GM19328 (cell line): ENCODE data around the gene MBP.

Source experiments
- ATAC-seq: cut with Tn5 transposase; IDR thresholded peaks from one replicate; pipeline ENCODE4 v1.9.1; 2021; ENCODE audit warnings: mild to moderate bottlenecking, moderate library complexity; ENCODE audit not compliant: unreplicated experiment

Gene MBP

DNA sequence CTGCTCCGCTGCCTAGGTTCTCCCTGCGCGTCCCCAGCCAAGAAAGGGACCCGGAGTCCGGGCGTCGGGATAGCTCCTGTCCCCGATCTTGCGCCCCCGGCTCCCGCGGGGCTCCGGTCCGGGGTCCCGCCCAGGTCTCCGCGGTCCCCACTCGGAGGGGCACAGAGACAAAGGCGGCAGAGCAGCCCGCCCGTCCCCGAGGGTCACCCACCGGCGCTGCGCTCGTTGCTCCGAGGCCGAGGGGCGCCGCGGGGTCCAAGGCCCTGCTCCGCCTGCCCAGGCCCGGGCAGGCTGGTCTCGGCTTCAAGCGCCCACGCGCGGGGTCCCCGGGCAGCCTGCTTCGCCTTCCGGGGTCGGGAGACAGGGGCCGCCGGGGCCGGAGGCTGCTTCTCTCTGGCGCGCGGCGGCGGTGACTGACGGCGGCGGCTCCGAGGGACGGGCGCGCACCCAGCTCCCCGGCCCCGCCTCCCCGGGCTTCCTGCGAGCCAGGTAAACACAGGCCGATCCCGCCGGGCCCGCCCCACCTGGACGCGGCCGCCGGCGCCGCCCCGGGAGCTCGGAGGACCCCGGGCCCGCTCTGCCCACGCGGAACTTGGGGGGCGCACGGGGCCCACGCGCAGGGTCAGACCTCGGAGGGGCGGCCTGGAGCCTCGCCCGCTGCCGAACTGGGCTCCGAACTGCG, at the start of gene MBP:
Gene MBP, minus strand, starts transcription at position 415 of the 682 bp plus-strand sequence. CDS start 27,522 bp downstream, outside the sequence.
- peak; percentile 67 for ATAC-seq

DNA sequence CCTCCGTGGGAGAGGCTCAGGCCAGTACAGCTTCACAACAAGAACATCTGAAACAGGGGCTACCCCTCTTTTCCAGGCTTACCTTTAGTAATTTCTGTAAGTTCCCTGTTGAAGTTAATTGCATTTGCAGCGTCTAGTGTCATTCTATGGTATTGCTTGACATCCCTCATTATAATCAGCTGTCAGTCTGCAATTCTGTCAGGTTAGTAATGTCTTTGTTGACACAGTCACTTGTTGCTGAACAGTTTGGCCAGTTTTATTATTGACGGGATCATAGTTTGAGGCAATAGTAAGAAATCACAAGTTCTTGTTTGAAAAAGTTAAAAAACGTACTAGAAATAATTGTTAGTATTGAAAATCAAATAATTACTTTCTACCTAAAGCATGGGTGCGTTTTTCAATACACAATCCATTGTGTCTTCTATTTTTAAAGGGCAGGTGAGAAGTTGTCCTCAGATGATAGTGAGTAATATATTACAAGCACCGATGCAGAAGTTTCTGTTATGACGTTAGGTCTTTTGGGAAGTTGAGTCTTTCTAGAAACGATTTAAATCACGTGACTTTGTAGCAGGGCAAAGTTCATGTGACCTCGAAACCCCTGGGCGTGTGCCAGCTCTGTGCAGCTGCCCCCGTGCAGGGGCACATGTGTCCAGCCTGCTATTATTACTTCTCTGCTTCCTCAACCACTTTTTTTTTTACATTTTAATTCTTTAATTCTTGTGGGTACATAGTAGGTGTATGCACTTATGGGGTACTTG, 49.5 kb upstream of the MBP start:
- ATAC-seq = no peak

DNA sequence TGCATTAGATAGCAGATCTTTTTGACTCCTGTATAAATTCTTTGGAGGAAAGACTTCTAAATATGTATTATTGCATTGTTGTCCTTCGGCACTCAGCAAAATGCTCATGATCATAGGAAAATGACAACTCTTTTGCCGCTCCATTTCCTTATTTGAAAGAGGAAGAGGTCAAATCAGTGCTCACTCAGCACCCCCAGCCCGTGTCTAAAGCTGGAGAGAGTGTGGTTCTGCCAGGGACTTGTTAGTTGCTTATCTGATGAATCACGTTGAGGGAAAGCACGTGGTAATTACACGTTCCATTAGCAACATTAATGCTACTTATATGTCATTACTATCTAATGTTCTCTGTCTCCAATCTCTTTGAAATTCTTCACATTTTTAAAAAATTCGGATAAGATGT, 46.0 kb upstream of the MBP start:
- no peak for ATAC-seq

DNA sequence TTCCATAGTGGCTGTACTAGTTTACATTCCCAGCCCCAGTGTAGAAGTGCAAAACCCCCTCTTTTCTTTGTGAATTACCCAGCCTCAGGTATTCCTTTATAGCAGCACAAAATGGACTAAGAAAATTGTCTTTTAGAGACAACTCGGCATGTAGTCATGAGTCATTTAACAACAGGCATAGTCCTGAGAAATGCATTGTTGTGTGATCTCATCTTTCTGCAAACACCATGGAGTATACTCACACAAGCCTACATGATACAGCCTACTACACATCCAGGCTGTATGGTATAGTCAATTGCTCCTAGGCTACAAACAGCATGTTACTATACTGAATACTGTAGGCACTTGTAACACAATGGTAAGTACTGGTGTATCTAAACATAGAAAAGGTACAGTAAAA, 44.4 kb upstream of the MBP start:
- no peak for ATAC-seq

DNA sequence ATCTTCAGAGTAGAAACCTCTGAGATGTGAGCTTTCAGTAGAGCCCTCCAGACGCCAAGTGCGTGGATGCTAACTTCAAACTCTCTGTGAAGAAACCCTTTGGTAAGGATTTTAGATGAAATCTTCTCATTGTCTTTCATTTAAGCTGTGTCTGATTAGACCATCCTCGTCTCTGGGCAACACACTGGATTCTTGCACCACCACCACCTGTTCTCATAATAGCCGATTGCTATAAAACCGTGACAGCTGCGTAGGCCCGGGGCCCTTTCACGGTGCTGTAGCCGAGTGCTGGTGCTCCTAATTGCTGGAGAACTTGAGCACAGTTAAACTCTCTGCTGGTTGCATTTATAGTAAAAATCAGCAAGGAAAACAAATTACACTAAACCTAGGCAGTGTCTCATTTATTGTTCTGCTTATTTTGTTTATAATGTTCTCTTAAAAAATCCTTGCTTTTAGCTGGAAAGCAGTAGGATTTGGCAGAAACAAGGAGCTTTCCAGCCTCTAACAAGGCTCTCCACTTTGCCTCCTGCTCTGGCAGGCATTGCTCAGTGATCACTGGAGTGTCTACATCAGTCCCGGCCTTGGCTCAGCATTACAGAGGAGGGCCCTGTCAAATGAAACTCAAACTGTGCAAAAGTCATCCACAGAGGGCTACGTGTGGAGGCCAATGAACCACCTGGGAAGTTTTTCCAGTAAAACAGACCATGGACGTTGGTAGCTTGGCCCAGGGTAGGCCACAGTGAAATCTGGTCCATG, 40.9 kb upstream of the MBP start:
- no peak for ATAC-seq

DNA sequence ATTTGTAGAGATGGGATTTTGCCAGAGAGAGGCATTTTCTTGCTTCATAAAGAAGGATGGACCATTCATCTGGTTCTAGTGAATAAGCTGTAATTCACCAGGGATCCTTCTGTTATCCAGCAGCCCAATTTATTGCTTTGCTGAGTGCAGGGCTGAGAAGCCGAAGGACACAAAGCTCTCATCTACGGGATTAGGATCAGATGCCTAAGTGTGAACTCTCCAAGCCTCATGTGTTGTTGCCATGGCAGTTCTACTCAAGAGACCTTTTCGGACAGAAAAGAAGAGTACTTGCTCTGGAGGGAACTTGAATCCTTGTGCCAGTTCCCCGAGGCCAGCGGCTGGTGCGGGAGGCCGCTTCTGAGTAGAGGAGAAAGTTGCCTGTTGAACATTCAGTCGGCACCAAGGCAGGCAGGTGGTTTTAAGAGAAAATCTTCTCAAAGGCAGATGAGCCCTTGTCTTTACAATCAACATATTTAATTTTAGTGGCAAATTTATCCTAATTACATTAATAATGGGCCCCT, 38.4 kb upstream of the MBP start:
- no peak for ATAC-seq

DNA sequence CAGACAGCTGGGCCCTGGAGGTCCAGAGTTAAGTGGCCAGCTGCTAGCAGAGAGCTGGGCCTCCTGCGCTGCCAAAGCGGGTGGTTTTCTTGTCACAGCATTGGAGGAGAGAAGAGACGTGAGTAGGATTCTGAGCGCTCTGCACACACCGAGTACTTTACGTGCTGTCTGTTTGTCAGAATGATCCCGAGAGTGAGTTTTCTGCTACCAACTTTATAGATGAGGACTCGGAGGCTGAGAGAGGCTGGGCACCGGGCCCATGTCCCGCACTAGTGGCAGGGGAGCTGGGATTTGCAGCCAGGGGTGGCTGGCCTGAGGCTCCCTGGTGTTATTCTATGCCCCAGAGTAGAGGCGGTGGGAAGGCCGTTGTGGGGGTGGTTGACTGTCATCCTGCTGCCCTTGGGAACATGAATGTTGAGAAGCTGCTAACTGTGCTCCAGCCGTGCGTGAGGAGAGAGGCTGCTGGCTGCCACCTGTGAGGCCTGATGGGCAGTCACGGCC, 36.3 kb upstream of the MBP start:
- no peak for ATAC-seq

DNA sequence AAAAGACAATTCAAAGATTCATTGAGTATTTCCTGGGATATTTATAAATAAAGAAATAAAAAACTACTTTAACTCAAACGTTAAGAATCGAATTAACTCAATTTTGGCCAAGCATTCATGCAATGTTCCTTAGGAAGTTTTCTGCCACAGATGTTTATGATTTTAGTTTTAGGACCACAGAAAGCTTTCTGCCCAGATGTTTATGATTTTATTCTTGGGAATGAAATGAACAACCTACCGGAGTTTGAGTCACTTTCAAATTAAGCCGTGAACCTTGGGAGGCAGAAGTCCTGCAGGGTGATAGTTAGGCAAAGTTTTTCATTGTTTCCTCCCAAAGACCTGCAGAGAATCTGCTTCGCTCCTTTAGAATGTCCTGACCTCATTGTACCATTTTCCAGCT, 34.7 kb upstream of the MBP start:
- no peak for ATAC-seq

DNA sequence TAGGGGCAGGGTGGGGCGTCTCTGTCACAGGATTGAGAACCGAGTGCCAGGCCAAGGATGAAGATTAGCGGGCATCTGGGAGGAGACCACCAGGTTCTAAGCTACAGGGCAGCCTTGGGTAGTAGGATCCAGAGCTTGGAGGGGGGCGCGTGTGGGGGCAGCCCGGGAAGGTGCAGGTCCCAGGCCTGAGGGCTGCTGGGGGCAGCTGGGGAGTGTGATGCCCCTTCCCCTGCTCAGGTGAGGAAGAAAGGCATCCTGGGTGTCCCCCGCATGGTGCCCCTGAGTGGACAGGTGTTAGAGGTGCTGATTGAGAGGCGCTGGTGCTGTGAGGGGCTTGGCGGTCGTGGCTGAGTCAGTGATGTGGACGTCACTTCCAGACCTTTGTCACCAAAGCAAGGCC, 33.9 kb upstream of the MBP start:
- ATAC-seq = no peak

DNA sequence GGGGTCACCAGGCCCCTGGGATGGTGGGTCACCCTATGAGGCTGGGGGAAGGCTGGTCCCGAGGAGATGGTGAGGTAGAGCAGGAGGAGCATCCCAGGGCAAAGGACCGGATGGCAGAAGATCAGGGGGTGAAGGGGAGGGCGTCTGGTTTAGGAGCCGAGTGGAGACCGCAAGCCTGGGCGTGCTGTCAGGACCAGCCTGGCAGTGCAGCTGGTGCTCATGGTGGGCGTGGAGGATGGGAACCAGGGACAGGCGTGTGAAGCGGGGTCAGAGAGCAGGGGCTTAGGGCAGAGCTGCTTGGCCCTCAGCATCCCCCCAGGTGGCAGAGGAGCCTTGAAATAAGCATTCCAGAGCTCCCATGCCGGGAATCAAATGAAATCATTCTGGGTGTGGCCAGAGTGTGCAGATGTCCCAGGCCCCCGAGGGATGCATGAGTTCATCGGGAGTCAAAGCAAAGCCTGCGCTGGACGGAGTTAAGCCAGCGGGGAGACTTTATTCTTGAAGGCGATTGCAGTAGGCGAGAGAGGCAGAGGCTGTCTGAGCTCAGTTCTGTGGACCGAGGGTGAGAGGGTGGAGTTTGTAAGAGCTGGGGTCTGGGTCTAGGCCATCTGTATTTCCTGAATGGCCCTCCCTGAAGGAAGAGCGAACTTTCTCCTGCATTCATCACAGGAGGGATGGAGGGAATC, 33.1 kb upstream of the MBP start:
- no peak for ATAC-seq

DNA sequence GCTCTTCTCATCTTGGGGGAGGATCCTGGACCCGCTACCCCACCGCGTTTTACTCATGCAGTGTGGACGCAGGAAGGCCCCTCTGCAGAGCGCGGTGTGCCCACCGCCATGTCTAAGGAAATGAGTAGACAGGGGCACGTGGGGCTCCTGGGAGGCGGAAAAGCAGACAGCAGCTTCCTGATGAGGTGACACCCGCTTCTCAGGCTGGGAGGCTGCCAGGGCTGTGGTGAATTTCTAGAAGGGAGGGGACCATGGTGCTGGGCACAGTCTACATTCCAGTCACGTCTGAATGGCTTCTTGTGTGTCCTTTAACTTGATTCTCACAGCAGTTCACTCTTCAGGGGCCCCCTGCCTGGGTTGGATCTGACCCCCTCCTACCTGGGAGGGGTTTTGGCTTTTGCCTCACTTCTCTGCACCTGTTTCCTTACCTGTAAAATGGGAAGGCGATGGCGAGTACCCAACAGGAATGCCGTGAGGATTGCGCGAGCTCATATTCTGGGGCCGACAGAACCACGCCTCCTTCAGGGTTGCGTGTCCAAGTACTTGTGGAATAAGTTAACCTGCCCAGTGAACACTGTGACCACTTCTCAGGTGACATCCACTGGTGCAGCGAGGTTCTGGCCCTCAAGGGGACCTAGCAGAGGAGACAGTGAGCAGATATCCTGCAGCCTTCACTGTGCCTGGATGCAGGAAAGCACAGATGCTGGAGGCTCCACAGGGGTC, 32.3 kb upstream of the MBP start:
- ATAC-seq = no peak

DNA sequence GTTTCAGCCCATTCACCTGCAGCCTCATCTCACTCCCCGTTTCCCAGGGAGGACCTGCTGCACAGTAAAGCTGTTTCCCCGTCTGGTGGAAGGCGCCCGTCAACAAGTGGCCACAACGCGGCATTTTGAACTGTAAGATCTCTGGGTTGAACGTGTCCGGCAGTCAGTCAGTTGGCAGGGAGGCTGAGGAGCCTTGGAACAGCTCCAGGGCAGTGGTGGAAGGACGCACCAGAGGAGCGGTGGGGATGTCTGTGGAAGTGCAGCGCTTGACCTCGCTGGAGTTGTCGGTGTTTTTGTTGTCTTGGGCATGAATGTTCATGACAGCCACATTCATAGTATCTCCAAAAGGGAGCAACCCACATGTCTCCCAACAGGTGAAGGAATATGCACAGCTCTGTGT, 31.4 kb upstream of the MBP start:
- ATAC-seq = no peak

DNA sequence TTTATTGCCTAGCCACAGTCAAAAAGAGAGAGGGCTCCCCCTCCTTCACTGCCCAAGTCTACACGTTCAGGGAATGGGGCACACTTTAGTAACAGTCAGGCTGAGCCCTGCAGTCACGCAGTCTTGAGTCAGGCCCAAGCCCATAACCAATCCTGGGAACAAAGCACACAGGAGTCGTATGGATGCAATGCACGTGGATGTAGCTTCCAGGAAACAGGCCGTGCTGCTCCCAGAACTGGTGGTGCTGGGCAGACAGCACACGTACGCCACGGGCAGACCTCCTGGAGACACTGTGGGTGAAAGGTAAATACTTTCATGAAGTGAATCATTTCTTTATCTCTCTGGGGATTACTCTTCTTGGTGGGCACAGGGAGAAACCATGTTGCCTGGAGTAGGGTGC, 30.0 kb upstream of the MBP start:
- ATAC-seq = no peak

DNA sequence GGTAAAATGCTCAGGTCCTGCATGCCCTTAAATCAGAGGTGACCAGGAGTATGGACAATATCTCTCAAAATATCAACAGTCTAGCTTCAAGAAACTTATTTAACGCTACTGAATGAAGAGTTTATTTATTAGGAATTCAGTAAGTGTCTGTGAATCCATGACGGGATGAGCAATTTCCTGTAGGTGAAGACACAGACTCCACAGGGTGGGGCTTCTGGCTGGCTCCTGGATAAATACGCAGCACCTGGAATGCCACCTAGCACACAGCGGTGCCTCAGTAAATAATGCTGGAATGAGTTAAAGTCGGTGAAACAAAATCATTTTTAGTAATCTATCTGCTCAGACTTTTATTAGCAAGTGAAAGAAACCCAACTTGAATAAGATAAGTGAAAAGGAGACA, 29.4 kb upstream of the MBP start:
- no peak for ATAC-seq

DNA sequence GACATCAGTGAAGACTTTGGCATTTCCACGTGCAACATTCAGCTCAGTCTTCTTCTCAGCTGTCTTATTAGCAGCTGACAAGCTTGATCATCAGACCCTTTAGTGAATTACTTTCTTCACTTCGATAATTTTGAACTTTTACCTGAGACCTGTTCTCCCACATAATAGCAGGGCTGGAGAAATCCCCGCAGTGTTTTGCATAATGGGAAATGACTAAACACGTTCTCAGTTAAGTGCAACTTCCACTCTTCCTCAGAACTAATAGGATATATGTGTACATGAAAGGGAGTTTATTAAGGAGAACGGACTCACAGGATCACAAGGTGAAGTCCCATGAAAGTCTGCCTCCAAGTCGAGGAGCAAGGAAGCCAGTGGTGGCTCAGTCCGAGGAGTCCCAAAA, 28.8 kb upstream of the MBP start:
- no peak for ATAC-seq

DNA sequence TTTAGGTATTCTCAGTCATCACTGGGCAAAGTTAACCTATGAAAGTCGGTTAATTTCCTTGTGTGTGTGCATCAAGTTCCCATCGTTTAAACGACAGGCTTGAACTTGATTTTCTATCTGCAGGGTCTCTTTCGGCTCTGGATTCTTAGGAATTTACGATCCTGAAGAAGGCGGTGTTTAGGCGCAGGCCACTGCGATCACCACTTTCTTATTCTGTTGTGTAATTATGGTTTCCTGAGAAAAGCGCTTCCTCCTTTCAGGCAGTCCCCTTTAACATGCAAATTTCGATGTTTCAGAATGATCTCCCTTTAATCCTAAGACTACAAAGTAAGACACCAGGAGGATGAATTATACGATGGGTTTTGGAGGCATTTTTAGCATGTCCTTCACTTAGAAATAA, 27.9 kb upstream of the MBP start:
- ATAC-seq = no peak

DNA sequence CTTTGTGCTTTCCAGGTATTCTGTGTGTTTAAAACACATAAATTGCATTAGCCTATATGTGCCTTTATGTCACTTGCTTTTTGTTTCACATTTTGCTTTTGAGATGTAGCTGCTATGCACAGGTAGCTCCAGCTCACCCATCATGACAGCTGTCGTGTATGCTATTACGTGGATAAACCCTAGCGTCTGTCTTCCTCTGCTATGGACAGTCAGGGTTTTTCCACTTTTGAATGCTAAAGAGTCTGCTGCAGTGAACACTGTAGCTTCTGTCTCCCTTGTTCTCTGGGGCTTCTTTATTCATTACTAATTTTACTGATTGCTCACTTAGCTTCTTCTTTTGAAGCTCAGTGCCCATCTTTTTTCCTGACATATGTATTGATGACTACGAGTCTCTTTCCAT, 24.7 kb upstream of the MBP start:
- ATAC-seq = no peak

DNA sequence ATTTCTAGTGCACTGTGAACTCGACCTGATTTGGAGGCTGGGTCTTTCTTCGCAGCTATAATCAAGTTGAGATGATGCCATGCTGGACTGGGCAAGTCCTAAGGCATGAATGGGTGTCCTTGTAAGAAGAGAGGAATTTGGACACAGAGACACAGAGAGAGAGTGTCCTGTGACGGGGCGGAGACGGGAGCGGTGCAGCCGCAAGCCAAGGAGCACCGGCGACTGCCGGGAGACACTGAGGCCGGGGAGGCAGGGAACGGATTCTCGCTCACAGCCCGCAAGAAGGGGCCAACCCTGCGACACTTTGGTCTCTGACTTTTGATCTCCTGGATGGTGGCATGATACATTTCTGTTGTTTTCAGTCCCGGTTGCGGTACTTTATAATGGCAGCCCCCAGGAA, 22.4 kb upstream of the MBP start:
- ATAC-seq = no peak

DNA sequence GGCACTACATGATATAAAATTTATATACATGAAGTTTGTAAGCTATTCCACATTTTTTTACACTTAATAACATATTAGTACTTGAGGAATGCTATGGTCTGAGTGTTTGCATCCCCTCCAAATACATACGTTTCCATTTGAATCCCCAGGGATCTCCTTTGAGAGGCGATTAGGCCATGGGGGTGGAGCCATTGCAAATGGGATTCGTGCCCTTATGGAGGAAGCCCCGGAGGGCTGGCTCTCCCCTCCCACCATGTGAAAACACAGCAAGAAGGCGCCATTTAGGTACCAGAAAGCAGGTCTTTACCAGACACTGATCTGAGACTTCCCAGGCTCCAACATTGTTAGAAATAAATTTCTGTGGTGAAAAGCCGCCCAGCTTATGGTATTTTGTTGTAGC, 20.8 kb upstream of the MBP start:
- ATAC-seq = no peak

DNA sequence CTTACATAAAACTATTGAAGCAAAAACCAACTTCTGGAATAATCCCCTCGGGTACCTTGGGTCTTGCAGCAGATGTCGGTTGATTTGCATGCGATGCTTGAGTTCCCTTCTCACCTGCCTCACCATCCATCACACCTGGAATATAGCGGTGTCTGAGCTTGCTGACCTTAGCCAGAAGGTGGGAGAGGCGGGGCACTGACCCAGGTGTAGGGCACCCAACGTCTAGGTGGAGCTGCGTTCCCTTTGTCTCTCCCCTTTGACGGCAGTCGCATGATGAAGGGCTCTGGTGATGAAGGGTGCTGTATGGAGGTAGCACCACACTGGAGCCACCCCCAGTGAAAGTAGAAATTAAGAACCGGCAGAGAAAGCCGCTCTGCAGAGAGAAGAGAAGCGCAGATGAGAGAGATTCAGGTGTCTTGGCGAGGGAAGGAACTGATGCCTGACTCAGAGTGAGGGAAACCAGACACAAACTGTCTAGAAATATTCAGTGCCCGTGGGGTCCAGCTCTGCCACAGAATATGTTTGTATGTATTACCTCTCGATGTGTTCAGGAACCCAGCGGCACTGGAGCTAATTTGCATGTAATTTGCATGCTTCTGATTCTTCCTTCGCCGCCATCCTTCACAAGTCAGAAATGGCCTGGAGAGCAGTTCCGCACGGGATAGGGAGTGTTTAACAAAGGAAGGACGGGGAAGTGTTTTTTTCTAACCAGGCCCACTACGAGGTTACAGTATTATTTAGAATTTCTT, 19.4 kb upstream of the MBP start:
- ATAC-seq = no peak
